ENCODE data around the gene R3HDM2. TPM values are rescaled to one million over a fixed set of nuclear protein-coding genes. Genes with fewer than 3 reads are reported as not detected.

R3HDM2 gene
- total and polyA plus RNA-seq, 2 donors (not counting 1 experiment from before 2014, with no cell fraction given): 104 to 129 TPM

DNA sequence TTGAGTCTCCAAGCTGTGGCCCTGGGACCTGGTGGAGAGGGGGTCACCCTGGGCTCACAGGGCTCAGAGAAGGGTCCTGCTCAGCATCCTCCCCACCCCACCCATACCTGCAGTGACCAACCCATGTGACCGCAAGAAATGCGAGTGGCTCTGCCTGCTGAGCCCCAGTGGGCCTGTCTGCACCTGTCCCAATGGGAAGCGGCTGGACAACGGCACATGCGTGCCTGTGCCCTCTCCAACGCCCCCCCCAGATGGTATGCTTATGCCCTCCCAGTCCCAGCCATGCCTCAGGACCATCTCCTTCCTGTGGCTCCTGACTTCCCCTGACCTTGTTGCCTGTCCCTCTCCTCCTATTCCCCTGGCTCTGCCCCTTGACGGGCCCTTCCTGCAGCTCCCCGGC, 220.9 kb downstream of the R3HDM2 start:
- no peak for TF ChIP-seq EZH2 (IDR thresholded peaks at IDR 0.05; ENCODE audit: borderline replicate concordance, insufficient read depth, low read depth, low read length, poor library complexity, severe bottlenecking)
- TF ChIP-seq, protein P1, sequence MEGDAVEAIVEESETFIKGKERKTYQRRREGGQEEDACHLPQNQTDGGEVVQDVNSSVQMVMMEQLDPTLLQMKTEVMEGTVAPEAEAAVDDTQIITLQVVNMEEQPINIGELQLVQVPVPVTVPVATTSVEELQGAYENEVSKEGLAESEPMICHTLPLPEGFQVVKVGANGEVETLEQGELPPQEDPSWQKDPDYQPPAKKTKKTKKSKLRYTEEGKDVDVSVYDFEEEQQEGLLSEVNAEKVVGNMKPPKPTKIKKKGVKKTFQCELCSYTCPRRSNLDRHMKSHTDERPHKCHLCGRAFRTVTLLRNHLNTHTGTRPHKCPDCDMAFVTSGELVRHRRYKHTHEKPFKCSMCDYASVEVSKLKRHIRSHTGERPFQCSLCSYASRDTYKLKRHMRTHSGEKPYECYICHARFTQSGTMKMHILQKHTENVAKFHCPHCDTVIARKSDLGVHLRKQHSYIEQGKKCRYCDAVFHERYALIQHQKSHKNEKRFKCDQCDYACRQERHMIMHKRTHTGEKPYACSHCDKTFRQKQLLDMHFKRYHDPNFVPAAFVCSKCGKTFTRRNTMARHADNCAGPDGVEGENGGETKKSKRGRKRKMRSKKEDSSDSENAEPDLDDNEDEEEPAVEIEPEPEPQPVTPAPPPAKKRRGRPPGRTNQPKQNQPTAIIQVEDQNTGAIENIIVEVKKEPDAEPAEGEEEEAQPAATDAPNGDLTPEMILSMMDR (IDR thresholded peaks at IDR 0.05): no peak

DNA sequence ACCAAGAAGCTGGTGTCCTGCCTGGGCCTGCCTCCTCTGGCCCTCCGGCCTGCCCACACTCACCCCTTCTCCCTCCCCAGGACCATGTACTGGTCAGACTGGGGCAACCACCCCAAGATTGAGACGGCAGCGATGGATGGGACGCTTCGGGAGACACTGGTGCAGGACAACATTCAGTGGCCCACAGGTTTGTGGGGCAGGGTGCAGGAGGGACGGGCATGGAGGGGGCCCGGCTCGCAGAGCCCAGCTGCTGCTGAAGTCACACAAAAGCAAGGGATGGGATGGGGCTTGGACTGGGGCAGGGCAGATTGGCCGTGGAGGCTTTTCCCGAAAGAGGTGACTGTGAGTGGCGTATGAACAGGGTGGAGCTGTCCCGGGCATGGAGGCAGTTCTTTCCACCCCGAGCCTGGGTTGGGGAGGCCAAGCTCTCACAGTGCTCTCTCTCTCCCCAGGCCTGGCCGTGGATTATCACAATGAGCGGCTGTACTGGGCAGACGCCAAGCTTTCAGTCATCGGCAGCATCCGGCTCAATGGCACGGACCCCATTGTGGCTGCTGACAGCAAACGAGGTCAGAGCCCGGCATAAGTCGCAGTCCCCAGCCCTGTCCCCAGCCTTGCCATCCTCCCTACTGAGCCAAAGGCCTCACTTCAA, 222.1 kb downstream of the R3HDM2 start:
- no peaks in the 10 kb centered on the region for H3K79me2 ChIP-seq (ENCODE audit: control insufficient read depth, insufficient read depth, low read length)
- H3K27ac ChIP-seq (ENCODE audit: low read length in 2 of 2): no peak overlapping the region
- no peak overlapping the region for H3K9ac ChIP-seq (ENCODE audit: low read length)
- ChIA-PET POLR2A (no interaction called here), CTCF (interaction anchor here (0.8 to 1.9 kb wide), 2 partner anchors 34 to 36 kb away, joined by 4 to 9 read pairs; no protein-coding TSS in a partner anchor)
- no peaks in the 10 kb centered on the region for H3K9me3 ChIP-seq (ENCODE audit: control extremely low read depth in 1 of 3, control insufficient read depth in 2 of 3, insufficient read depth in 1 of 3, low read length in 2 of 3)
- Mint-ChIP-seq H3K4me1 (peaks cover 9% of the 10 kb centered on the region), H3K27ac (no peak overlapping the region), H3K4me3 (no peak overlapping the region), H3K27me3 (peaks cover 6% of the 10 kb centered on the region), H3K9me3 (ENCODE audit: insufficient read depth) (no peaks in the 10 kb centered on the region)
- TF ChIP-seq, protein P1 (IDR thresholded peaks at IDR 0.05): no peak
- no peak for TF ChIP-seq EZH2 (IDR thresholded peaks at IDR 0.05; ENCODE audit: borderline replicate concordance, insufficient read depth, low read depth, low read length, poor library complexity, severe bottlenecking)
- peaks cover 5 to 10% of the 10 kb centered on the region in 2 donors for H3K4me1 ChIP-seq (ENCODE audit: control insufficient read depth in 2 of 2, insufficient read depth in 2 of 2, low read length in 2 of 2)
- no peak for DNase-seq
- no peak overlapping the region for H3K4me2 ChIP-seq (replicated peaks; ENCODE audit: low read depth, low read length, poor library complexity, severe bottlenecking)
- H4K20me1 ChIP-seq (ENCODE audit: control insufficient read depth, insufficient read depth, low read length, poor library complexity, severe bottlenecking): no peaks in the 10 kb centered on the region
- intact Hi-C loops (cut with micrococcal nuclease): no loop called here
- H3K27me3 ChIP-seq (replicated peaks in 1 of 4; ENCODE audit: control extremely low read depth in 1 of 4, control insufficient read depth in 3 of 4, insufficient read depth in 4 of 4, low read length in 3 of 4): peaks cover 0 to 13% (median under 1%) of the 10 kb centered on the region in 4 experiments
- H2AFZ ChIP-seq (ENCODE audit: insufficient read depth, low read depth, low read length, poor library complexity, severe bottlenecking): no peak overlapping the region
- no peaks in the 10 kb centered on the region for H3K36me3 ChIP-seq (replicated peaks in 1 of 2; ENCODE audit: control extremely low read depth in 1 of 2, control insufficient read depth in 1 of 2, extremely low read depth in 1 of 2, insufficient read depth in 2 of 2, low read length in 1 of 2)
- no peak for ATAC-seq (ENCODE audit: low read depth)
- H3K4me3 ChIP-seq (ENCODE audit: control extremely low read depth in 1 of 5, extremely low read depth in 1 of 5, insufficient read depth in 1 of 5, low read depth in 2 of 5, low read length in 4 of 5): no peak overlapping the region
- 92% methylated on average over 22 of the region's 22 CpGs for WGBS (ENCODE audit: insufficient coverage)

More for the DNA sequence above, 220.9 kb downstream of the R3HDM2 start:
- Histone ChIP-seq H3K79me2 (ENCODE audit: control insufficient read depth, insufficient read depth, low read length) (no peaks in the 10 kb centered on the region), H3K9me3 (ENCODE audit: control extremely low read depth in 1 of 3, control insufficient read depth in 2 of 3, insufficient read depth in 1 of 3, low read length in 2 of 3) (no peaks in the 10 kb centered on the region), H3K9ac (ENCODE audit: low read length) (no peak overlapping the region), H3K4me2 (replicated peaks; ENCODE audit: low read depth, low read length, poor library complexity, severe bottlenecking) (no peak overlapping the region), H3K36me3 (replicated peaks in 1 of 2; ENCODE audit: control extremely low read depth in 1 of 2, control insufficient read depth in 1 of 2, extremely low read depth in 1 of 2, insufficient read depth in 2 of 2, low read length in 1 of 2) (no peaks in the 10 kb centered on the region), H3K27ac (ENCODE audit: low read length in 2 of 2) (no peak overlapping the region), H4K20me1 (ENCODE audit: control insufficient read depth, insufficient read depth, low read length, poor library complexity, severe bottlenecking) (no peaks in the 10 kb centered on the region), H2AFZ (ENCODE audit: insufficient read depth, low read depth, low read length, poor library complexity, severe bottlenecking) (no peak overlapping the region), H3K27me3 (replicated peaks in 1 of 4; ENCODE audit: control extremely low read depth in 1 of 4, control insufficient read depth in 3 of 4, insufficient read depth in 4 of 4, low read length in 3 of 4) (peaks cover 0 to 25% (median 7%) of the 10 kb centered on the region in 4 experiments), H3K4me3 (ENCODE audit: control extremely low read depth in 1 of 5, extremely low read depth in 1 of 5, insufficient read depth in 1 of 5, low read depth in 2 of 5, low read length in 4 of 5) (no peak overlapping the region), H3K4me1 (ENCODE audit: control insufficient read depth in 2 of 2, insufficient read depth in 2 of 2, low read length in 2 of 2) (peaks cover 16 to 21% of the 10 kb centered on the region in 2 donors)
- DNase-seq (no peak), ATAC-seq (ENCODE audit: low read depth) (no peak)
- POLR2A ChIA-PET: no interaction called here
- CTCF ChIA-PET: interaction anchor here (0.6 kb wide), 1 partner anchor 26 kb away, joined by 3 read pairs; no protein-coding TSS in a partner anchor
- Mint-ChIP-seq H3K4me1 (peaks cover 20% of the 10 kb centered on the region), H3K27me3 (peaks cover 10% of the 10 kb centered on the region), H3K4me3 (no peak overlapping the region), H3K9me3 (ENCODE audit: insufficient read depth) (no peaks in the 10 kb centered on the region), H3K27ac (no peak overlapping the region)
- WGBS (ENCODE audit: insufficient coverage): 82% methylated on average over 8 of the region's 8 CpGs
- intact Hi-C loops (cut with micrococcal nuclease): no loop called here

Measured in B cell (primary cell).